HepG2 (cell line): Measurements from ENCODE around the gene MEGF6. TPM values are rescaled to one million over a fixed set of nuclear protein-coding genes. Genes with fewer than 3 reads are reported as not detected.

ENCODE experiments used
- ATAC-seq: fragments of 200-7000 bp; cut with Tn5 transposase; 3 replicates; pipeline ENCODE4 v1.9.1; 2020; ENCODE audit warnings: mild to moderate bottlenecking, moderate library complexity
- BruUV-seq: library from RNA; stranded (reverse); fragments of 400-500 nt; replicated peaks from 2 replicates; lab custom pipeline; 2021; lab: Mats Ljungman, UMichigan
- CTCF ChIA-PET: fragments of 300-600 bp; formaldehyde crosslinking; extraction: SDS; loops from one replicate; lab custom pipeline; 2021; ENCODE audit warnings: low total read pairs, inconsistent platforms, low intra/inter-chr PET ratio; lab: Yijun Ruan, JAX
- POLR2A ChIA-PET: fragments of 350-600 bp; sonication (Branson Sonifier 250); formaldehyde crosslinking; loops from one replicate; lab custom pipeline; 2020; ENCODE audit warnings: antibody characterized with exemption, inconsistent platforms; lab: Yijun Ruan, JAX
- DNase-seq: peaks from one replicate; pipeline ENCODE4 v3.0.0-alpha.2; 2015; ENCODE audit warnings: low spot score
- FAIRE-seq: peaks from 3 replicates; lab custom pipeline; 2011; peaks lifted over from hg19 to GRCh38; lab: Jason Lieb, UNC
- H2AFZ ChIP-seq: one replicate; pipeline ENCODE4 v1.6.1; 2011; ENCODE audit warnings: low read length, inconsistent platforms
- H3K27ac ChIP-seq: fragments of 300-600 bp; 3 replicates; pipeline ENCODE4 v1.8.0; 2011; ENCODE audit warnings: mixed run types, mild to moderate bottlenecking, mixed read lengths, low read length, inconsistent platforms; ENCODE audit not compliant: insufficient read depth; ENCODE audit errors: extremely low read length
- H3K27me3 ChIP-seq, 2 experiments: fragments of 200-600 bp in 1 of 2; 2 replicates in 1 of 2; 3 replicates in 1 of 2; pipeline versions ENCODE4 v1.6.0 to v1.8.0; 2011; ENCODE audit warnings: low read length in 2 of 2, mild to moderate bottlenecking in 2 of 2, moderate library complexity in 2 of 2, inconsistent platforms in 1 of 2; ENCODE audit not compliant: insufficient read depth in 2 of 2, control insufficient read depth in 1 of 2
- H3K36me3 ChIP-seq, 2 experiments: fragments of 200-600 bp in 1 of 2; replicated peaks in 1 of 2; 2 replicates in 1 of 2; 3 replicates in 1 of 2; pipeline versions ENCODE4 v1.5.1 to v1.8.0; 2011; ENCODE audit warnings: low read length in 2 of 2, inconsistent platforms in 1 of 2; ENCODE audit not compliant: insufficient read depth in 2 of 2, control insufficient read depth in 1 of 2
- H3K4me1 ChIP-seq: 2 replicates; pipeline ENCODE4 v1.5.1; 2012; ENCODE audit warnings: low read length, inconsistent platforms; ENCODE audit not compliant: insufficient read depth
- H3K4me2 ChIP-seq: 2 replicates; pipeline ENCODE4 v1.6.0; 2011; ENCODE audit warnings: low read depth, low read length, inconsistent platforms
- H3K4me3 ChIP-seq, 3 experiments: fragments of 200-600 bp in 1 of 3; sonication (generic), shearing (Covaris generic) in 1 of 3; replicated peaks in 1 of 3; 2 replicates each; pipeline ENCODE4 v1.5.1; 2011 to 2016; ENCODE audit warnings: low read length in 3 of 3, inconsistent platforms in 2 of 3, low read depth in 2 of 3, mild to moderate bottlenecking in 2 of 3, control low read depth in 1 of 3, mixed read lengths in 1 of 3; ENCODE audit not compliant: insufficient read depth in 1 of 3
- H3K79me2 ChIP-seq: one replicate; pipeline ENCODE4 v1.6.1; 2011; ENCODE audit warnings: low read length, inconsistent platforms; ENCODE audit not compliant: insufficient read depth
- H3K9ac ChIP-seq: 2 replicates; pipeline ENCODE4 v1.6.0; 2011; ENCODE audit warnings: mild to moderate bottlenecking, low read depth, low read length, inconsistent platforms; ENCODE audit not compliant: insufficient read depth
- H3K9me3 ChIP-seq: 2 replicates; pipeline ENCODE4 v1.5.1; 2012; ENCODE audit warnings: mild to moderate bottlenecking, low read length
- H4K20me1 ChIP-seq: 2 replicates; pipeline ENCODE4 v1.6.0; 2011; ENCODE audit warnings: inconsistent platforms, mild to moderate bottlenecking, low read length, moderate library complexity; ENCODE audit not compliant: insufficient read depth
- AGO2 ChIP-seq: fragments of 200-400 bp; formaldehyde crosslinking; optimal IDR thresholded peaks from 2 replicates; pipeline ENCODE3; 2017; ENCODE audit warnings: mild to moderate bottlenecking, low read depth, low read length, moderate library complexity
- FOXM1 ChIP-seq: sonication (generic); formaldehyde crosslinking; IDR thresholded peaks from 2 replicates; pipeline ENCODE4 v1.5.0; 2020; ENCODE audit warnings: missing genetic modification reagents
- HDAC6 ChIP-seq: fragments of 200-600 bp; sonication (generic); IDR thresholded peaks from 2 replicates; pipeline ENCODE4 v1.7.0; 2017; ENCODE audit warnings: mild to moderate bottlenecking, antibody characterized with exemption, low read length, low read depth
- NRL ChIP-seq: sonication (generic); formaldehyde crosslinking; IDR thresholded peaks from 2 replicates; pipeline ENCODE4 v1.5.0; 2020; ENCODE audit warnings: missing genetic modification reagents, mild to moderate bottlenecking, moderate library complexity, borderline replicate concordance
- RBFOX2 ChIP-seq: fragments of 200-400 bp; formaldehyde crosslinking; IDR thresholded peaks from 2 replicates; pipeline ENCODE4 v1.6.1; 2017; ENCODE audit warnings: low read depth, mild to moderate bottlenecking, low read length
- RFX5 ChIP-seq: IDR thresholded peaks from 2 replicates; pipeline ENCODE4 v1.6.1; 2011; ENCODE audit warnings: low read depth, low read length, improper control_type of control experiment
- SMAD1 ChIP-seq: sonication (generic); formaldehyde crosslinking; IDR thresholded peaks from 2 replicates; pipeline ENCODE4 v1.4.0; 2020; ENCODE audit warnings: missing genetic modification reagents, low read depth, mild to moderate bottlenecking, borderline replicate concordance
- SOX5 ChIP-seq: IDR thresholded peaks from 2 replicates; pipeline ENCODE4 v1.6.1; 2016; ENCODE audit warnings: borderline replicate concordance
- YEATS2 ChIP-seq: sonication (generic); formaldehyde crosslinking; IDR thresholded peaks from 2 replicates; pipeline ENCODE4 v1.4.0; 2020; ENCODE audit warnings: missing genetic modification reagents, borderline replicate concordance
- ZBTB20 ChIP-seq: sonication (generic); formaldehyde crosslinking; IDR thresholded peaks from 2 replicates; pipeline ENCODE4 v1.8.1; 2023; ENCODE audit warnings: missing genetic modification reagents, low read depth, mild to moderate bottlenecking, borderline replicate concordance
- ZNF331 ChIP-seq: sonication (generic); formaldehyde crosslinking; IDR thresholded peaks from 2 replicates; pipeline ENCODE4 v1.4.0; 2020; ENCODE audit warnings: missing genetic modification reagents
- WGBS: methylation state at CpG from one replicate; pipeline ENCODE4 v1.1.6; 2017; ENCODE audit warnings: low lambda C conversion rate; 5-methylcytosine and 5-hydroxymethylcytosine counted together
- in situ Hi-C: cut with HindIII; loops from 2 replicates; pipeline ENCODE4 v1.10.0; 2017; ENCODE audit warnings: low pct_unique_long_range_greater_than_20kb; ENCODE audit not compliant: extremely low pct_ligation_motif_present
- intact Hi-C: fragments of 100-400 bp; cut with micrococcal nuclease; formaldehyde crosslinking; loops from one replicate; pipeline ENCODE4 v1.10.0; 2022; ENCODE audit not compliant: unreplicated experiment
- polyA plus RNA-seq, 8 experiments: library from polyadenylated mRNA; depleted of rRNA in 3 of 8; stranded (reverse) in 7 of 8; unstranded in 1 of 8; fragments of >200 nt; fragmentation: Illumina TruSeq in 4 of 8; extraction: Trizol in 4 of 8; gene quantifications; 2 replicates each; pipeline versions ENCODE4 v1.2.1 to v1.2.3, GENCODE V29; 2011 to 2016; ENCODE audit warnings: low read depth in 4 of 8, missing spikeins in 1 of 8, mixed read lengths in 1 of 8; ENCODE audit not compliant: insufficient read depth in 1 of 8
- total RNA-seq, 5 experiments: library from RNA; depleted of rRNA; stranded (reverse); fragments of >200 nt; fragmentation: Illumina TruSeq; extraction: Trizol; gene quantifications; 2 replicates each; pipeline ENCODE4 v1.2.3, GENCODE V29; 2016; ENCODE audit warnings: low read depth in 1 of 5

The MEGF6 gene
- total and polyA plus RNA-seq, 2 of the 13 experiments (the other 11 are each of a cell fraction or from before 2014, with no cell fraction given) = 1.9 TPM

GRCh38 chr1:3557366-3557765, 53.9 kb downstream of the MEGF6 start:
- Histone ChIP-seq H3K27me3 (peaks cover 5 to 64% of the 10 kb centered on the region in 2 experiments; a peak in 4 of 5 replicates), H3K4me1 (peaks cover 6% of the 10 kb centered on the region; the same call in 1 of the 2 replicates), H3K9ac (no peak overlapping the region), H3K4me2 (no peak overlapping the region), H3K27ac (no peak overlapping the region), H4K20me1 (peaks cover 4% of the 10 kb centered on the region; the same call in 1 of the 2 replicates), H3K9me3 (no peaks in the 10 kb centered on the region), H3K79me2 (no peaks in the 10 kb centered on the region), H3K36me3 (no peaks in the 10 kb centered on the region), H3K4me3 (no peak overlapping the region), H2AFZ (no peak overlapping the region)
- DNase-seq (no peak), ATAC-seq (no peak), FAIRE-seq (no peak)
- POLR2A ChIA-PET = no interaction called here
- 54% methylated on average over 8 of the region's 18 CpGs for WGBS
- in situ Hi-C loops = no loop called here
- intact Hi-C loops = no loop called here
- CTCF ChIA-PET = no interaction called here
- no TSS peak for BruUV-seq
- no peak for TF ChIP-seq RFX5
- no peak for TF ChIP-seq FOXM1
- no peak for TF ChIP-seq ZNF331
- peak; percentile 92 for TF ChIP-seq AGO2
- no peak for TF ChIP-seq HDAC6
- TF ChIP-seq RBFOX2 = peak; percentile 69
- TF ChIP-seq YEATS2 (CRISPR knock-in tag) = no peak
- TF ChIP-seq ZBTB20 = no peak
- TF ChIP-seq, all 625 proteins: peak for 2

GRCh38 chr1:3556336-3556735, 55.0 kb downstream of the MEGF6 start:
- no peak for TF ChIP-seq NRL (CRISPR knock-in tag)
- TF ChIP-seq SOX5 (CRISPR knock-in tag) = no peak
- no peak for TF ChIP-seq SMAD1 (CRISPR knock-in tag)
- FAIRE-seq = no peak
- Histone ChIP-seq H3K4me3 (no peak overlapping the region), H3K27ac (no peak overlapping the region), H3K4me1 (peaks cover 6% of the 10 kb centered on the region; the same call in 1 of the 2 replicates), H3K36me3 (no peaks in the 10 kb centered on the region), H3K27me3 (peaks cover 5 to 60% of the 10 kb centered on the region in 2 experiments; a peak in 4 of 5 replicates), H3K79me2 (no peaks in the 10 kb centered on the region), H3K9me3 (no peaks in the 10 kb centered on the region), H3K4me2 (no peak overlapping the region), H2AFZ (no peak overlapping the region), H4K20me1 (peaks cover 4% of the 10 kb centered on the region; the same call in 1 of the 2 replicates), H3K9ac (no peak overlapping the region)
- no peak for ATAC-seq
- CTCF ChIA-PET = no interaction called here
- WGBS = 40% methylated on average over 7 of the region's 17 CpGs
- DNase-seq = no peak
- BruUV-seq = no TSS peak
- in situ Hi-C loops (no loop called here), intact Hi-C loops (no loop called here)
- POLR2A ChIA-PET = no interaction called here
